ENCODE results near the gene DUSP22. TPM values are rescaled to one million over a fixed set of nuclear protein-coding genes. Genes with fewer than 3 reads are reported as not detected.
A peak's percentile ranks its signal among the peaks of the same experiment; 100 is the strongest.

Gene DUSP22
- total RNA-seq, 2 donors from 2014 or later, result 45.1 to 54.1 TPM

DNA sequence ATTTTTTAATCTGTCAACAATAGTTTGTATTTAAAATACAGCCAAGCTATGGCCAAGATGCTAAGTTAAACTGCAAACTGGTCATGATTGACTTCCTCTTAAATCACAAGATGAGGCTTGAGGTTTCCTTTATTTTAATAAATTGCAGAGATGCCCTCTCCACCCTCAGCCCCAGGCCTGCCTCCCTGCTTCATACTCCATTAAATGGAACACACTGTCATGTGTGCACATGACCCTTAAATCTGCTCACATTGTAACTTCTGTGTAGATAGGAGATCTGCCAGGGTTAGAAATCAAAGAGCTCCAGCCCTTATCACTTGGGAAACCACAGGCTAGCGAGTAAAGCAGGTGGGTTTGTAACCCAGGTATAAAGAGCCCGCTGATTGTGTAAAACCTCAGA, 20.8 kb downstream of the DUSP22 start:
- no peaks in the 10 kb centered on the region for H3K27me3 ChIP-seq
- DNase-seq (ENCODE audit: low spot score), result no peak

DNA sequence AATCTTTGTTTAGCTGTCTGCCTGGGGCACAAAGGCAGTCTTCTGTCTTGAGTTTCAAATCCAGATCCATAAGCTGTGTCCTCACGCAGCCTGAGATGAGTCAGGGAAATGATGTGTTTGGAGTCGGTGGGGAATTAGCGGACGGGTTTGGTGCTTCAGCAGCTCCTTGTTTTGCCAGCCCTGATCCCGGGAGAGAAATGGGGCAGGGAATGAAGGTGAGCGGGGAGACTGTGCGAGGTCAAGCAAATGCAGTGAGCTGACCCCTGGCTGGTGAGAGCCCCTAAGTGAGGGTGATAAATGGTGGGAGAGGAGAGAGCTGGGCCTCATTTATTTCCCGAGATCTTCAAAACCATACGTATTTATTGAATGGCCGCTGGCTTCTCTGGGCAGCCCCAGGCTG, 21.6 kb downstream of the DUSP22 start:
- H3K27me3 ChIP-seq, result no peaks in the 10 kb centered on the region
- no peak overlapping the region for H3K27ac ChIP-seq
- H3K4me3 ChIP-seq, result no peak overlapping the region
- no peak for DNase-seq (ENCODE audit: low spot score)
- peaks cover 0 to 13% of the 10 kb centered on the region in 2 donors for H3K4me1 ChIP-seq
- TF ChIP-seq, protein P1, sequence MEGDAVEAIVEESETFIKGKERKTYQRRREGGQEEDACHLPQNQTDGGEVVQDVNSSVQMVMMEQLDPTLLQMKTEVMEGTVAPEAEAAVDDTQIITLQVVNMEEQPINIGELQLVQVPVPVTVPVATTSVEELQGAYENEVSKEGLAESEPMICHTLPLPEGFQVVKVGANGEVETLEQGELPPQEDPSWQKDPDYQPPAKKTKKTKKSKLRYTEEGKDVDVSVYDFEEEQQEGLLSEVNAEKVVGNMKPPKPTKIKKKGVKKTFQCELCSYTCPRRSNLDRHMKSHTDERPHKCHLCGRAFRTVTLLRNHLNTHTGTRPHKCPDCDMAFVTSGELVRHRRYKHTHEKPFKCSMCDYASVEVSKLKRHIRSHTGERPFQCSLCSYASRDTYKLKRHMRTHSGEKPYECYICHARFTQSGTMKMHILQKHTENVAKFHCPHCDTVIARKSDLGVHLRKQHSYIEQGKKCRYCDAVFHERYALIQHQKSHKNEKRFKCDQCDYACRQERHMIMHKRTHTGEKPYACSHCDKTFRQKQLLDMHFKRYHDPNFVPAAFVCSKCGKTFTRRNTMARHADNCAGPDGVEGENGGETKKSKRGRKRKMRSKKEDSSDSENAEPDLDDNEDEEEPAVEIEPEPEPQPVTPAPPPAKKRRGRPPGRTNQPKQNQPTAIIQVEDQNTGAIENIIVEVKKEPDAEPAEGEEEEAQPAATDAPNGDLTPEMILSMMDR (IDR thresholded peaks at IDR 0.05), result no peak
- H3K9me3 ChIP-seq, result no peaks in the 10 kb centered on the region
- no peaks in the 10 kb centered on the region for H3K36me3 ChIP-seq

More for the DNA sequence above, 20.8 kb downstream of the DUSP22 start:
- peak overlapping the region in 1 of 2 donors; percentile 14 for H3K27ac ChIP-seq
- H3K4me3 ChIP-seq, result no peak overlapping the region
- TF ChIP-seq, protein P1 (IDR thresholded peaks at IDR 0.05), result no peak
- no peaks in the 10 kb centered on the region for H3K36me3 ChIP-seq
- no peaks in the 10 kb centered on the region for H3K9me3 ChIP-seq
- peaks cover 0 to 14% of the 10 kb centered on the region in 2 donors for H3K4me1 ChIP-seq

DNA sequence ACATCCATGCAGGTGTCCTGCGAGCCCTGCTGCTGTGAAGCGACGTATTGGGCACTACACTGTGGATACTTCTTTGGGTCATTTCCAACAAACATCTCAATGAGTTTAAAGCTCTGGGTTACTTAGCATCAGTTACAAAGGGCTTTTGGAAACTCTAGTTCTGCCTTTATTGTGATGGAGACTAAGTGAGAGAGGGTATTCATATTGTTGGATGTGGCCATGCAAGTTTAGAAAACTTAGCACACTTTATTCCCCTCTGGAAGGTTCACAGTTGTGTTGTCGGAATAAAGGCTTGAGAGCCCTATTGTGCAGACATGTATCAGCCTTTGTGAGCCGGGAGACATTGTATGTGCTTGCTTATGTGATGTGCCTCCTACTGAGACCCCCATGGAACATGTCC, 22.1 kb downstream of the DUSP22 start:
- no peaks in the 10 kb centered on the region for H3K27me3 ChIP-seq
- peaks cover 0 to 13% of the 10 kb centered on the region in 2 donors for H3K4me1 ChIP-seq
- no peak overlapping the region for H3K4me3 ChIP-seq
- no peaks in the 10 kb centered on the region for H3K9me3 ChIP-seq
- H3K36me3 ChIP-seq, result no peaks in the 10 kb centered on the region
- TF ChIP-seq, protein P1 (IDR thresholded peaks at IDR 0.05), result no peak
- no peak overlapping the region for H3K27ac ChIP-seq
- DNase-seq (ENCODE audit: low spot score), result no peak

DNA sequence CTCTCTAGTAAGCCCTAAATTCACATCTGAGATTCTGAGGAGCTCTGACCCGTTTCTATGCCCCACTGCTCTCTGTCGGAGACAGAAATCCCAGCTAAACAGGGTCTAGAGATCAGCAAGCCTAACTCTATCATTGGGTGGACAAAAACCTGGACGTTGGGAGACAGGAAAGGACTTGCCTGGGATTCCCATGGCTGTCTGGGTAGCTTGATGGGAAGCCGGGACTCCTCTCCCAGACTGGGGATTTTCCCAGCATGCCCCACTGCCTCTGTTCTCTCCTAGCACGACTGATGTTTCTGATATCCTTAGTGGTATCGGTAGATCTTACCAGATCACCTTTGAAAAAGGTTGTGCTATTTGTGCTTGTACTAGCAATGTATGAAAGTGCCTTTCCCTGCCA, 22.9 kb downstream of the DUSP22 start:
- TF ChIP-seq, protein P1 (IDR thresholded peaks at IDR 0.05), result no peak
- Histone ChIP-seq H3K27me3 (no peaks in the 10 kb centered on the region), H3K36me3 (no peaks in the 10 kb centered on the region), H3K27ac (no peak overlapping the region), H3K9me3 (no peaks in the 10 kb centered on the region), H3K4me1 (peaks cover 0 to 13% of the 10 kb centered on the region in 2 donors), H3K4me3 (no peak overlapping the region)
- DNase-seq (ENCODE audit: low spot score), result no peak

DNA sequence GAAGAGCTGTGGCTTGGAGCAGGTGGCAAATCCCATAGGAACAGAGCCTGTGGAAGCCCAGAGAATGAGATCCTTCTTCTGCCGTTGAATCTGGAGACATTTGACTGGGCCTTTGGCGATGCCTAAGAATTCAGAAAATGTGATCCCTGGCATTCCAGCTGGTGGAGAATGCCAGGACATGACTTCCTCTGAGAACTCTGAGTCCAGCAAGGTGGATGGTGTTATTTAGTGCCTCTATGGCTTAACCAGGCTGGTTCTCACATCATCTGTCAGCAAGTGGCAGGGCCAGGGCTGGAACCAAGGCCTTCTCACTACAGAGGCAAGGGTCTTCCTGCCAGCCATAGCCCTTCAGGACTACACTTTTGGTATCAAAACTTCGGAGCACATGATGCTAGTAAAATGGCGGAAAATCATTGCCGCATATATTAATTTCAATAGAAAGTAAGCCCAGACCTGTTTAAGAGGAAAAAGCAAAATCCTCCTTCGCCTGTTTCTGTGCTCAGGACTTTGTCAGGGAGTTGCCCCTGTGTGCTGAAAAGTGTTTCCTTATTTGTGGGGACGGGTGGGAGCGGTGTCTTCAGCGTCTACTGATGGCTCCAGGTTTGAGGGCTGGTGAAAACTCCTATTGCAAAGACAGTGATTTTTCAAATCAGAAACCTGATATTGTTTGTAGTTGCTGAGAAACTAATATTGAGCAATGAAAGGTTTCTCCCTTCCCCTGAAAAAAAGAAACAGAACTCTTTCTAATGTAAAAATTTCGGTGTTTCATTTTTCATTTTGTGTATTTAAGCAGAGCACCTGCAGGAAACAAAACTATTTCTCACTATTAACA, 23.9 kb downstream of the DUSP22 start:
- no peak overlapping the region for H3K27ac ChIP-seq
- H3K4me1 ChIP-seq, result peaks cover 0 to 13% of the 10 kb centered on the region in 2 donors
- no peaks in the 10 kb centered on the region for H3K9me3 ChIP-seq
- H3K27me3 ChIP-seq, result no peaks in the 10 kb centered on the region
- no peak for DNase-seq (ENCODE audit: low spot score)
- no peaks in the 10 kb centered on the region for H3K36me3 ChIP-seq
- H3K4me3 ChIP-seq, result no peak overlapping the region
- TF ChIP-seq, protein P1 (IDR thresholded peaks at IDR 0.05), result no peak

DNA sequence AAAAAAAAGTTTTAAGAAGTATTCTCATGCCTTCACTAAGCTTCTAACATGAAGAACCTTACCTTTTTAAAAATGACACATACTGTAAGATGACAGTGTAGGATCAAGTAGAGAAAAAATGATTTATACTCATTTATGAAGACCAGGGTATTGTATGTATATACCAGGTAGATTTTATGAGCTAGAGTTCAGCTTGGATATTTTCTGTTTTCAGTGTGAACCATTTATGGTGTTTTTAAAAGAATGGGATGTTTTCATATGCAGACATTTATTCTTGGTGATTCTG, 24.4 kb downstream of the DUSP22 start:
- H3K36me3 ChIP-seq, result no peaks in the 10 kb centered on the region
- H3K4me1 ChIP-seq, result peaks cover 0 to 13% of the 10 kb centered on the region in 2 donors
- H3K9me3 ChIP-seq, result no peaks in the 10 kb centered on the region
- no peak overlapping the region for H3K27ac ChIP-seq
- TF ChIP-seq, protein P1 (IDR thresholded peaks at IDR 0.05), result no peak
- H3K27me3 ChIP-seq, result no peaks in the 10 kb centered on the region
- H3K4me3 ChIP-seq, result no peak overlapping the region
- no peak for DNase-seq (ENCODE audit: low spot score)
